H1 (cell line): ENCODE measurements around the gene PRRX2. TPM values are rescaled to one million over a fixed set of nuclear protein-coding genes. Genes with fewer than 3 reads are reported as not detected.

ENCODE experiments used
- CTCF ChIA-PET: fragments of 300-600 bp; sonication (Branson Sonifier 250); formaldehyde crosslinking; loops from one replicate; lab custom pipeline; 2021; ENCODE audit not compliant: partially characterized antibody; lab: Charles Lee
- POLR2A ChIA-PET: fragments of 300-600 bp; sonication (Branson Sonifier 250); formaldehyde crosslinking; loops from one replicate; lab custom pipeline; 2021; ENCODE audit warnings: inconsistent platforms; ENCODE audit not compliant: partially characterized antibody; lab: Charles Lee
- DNase-seq, 2 experiments: peaks; one replicate each; pipeline versions ENCODE4 v3.0.0 to v3.0.0-alpha.2; 2010 to 2022; ENCODE audit warnings: low spot score in 2 of 2, low read depth in 1 of 2, mixed read lengths in 1 of 2
- FAIRE-seq: peaks from 2 replicates; lab custom pipeline; 2011; peaks lifted over from hg19 to GRCh38; lab: Jason Lieb, UNC
- H2AFZ ChIP-seq: 2 replicates; pipeline ENCODE4 v1.8.1; 2012; ENCODE audit warnings: low read length, inconsistent platforms
- H2AK5ac ChIP-seq: 2 replicates; pipeline ENCODE4 v1.6.1; 2013; ENCODE audit warnings: low read depth, low read length
- H2BK120ac ChIP-seq: replicated peaks from 2 replicates; pipeline ENCODE3; 2013; ENCODE audit warnings: low read depth, low read length, inconsistent platforms
- H2BK12ac ChIP-seq: 2 replicates; pipeline ENCODE4 v1.6.1; 2013; ENCODE audit warnings: low read depth, low read length
- H2BK15ac ChIP-seq: 2 replicates; pipeline ENCODE4 v1.6.1; 2013; ENCODE audit warnings: low read length
- H2BK20ac ChIP-seq: 2 replicates; pipeline ENCODE4 v1.6.1; 2013; ENCODE audit warnings: low read length
- H2BK5ac ChIP-seq: 2 replicates; pipeline ENCODE4 v1.6.1; 2013; ENCODE audit warnings: low read depth, low read length
- H3K14ac ChIP-seq: 2 replicates; pipeline ENCODE4 v1.6.1; 2013; ENCODE audit warnings: inconsistent platforms; ENCODE audit not compliant: insufficient read length
- H3K18ac ChIP-seq: 2 replicates; pipeline ENCODE4 v1.6.1; 2013; ENCODE audit warnings: low read length; ENCODE audit errors: extremely low read depth
- H3K23ac ChIP-seq: 2 replicates; pipeline ENCODE4 v1.6.1; 2013; ENCODE audit warnings: inconsistent platforms; ENCODE audit not compliant: insufficient read length
- H3K23me2 ChIP-seq: 2 replicates; pipeline ENCODE4 v1.6.1; 2013; ENCODE audit warnings: low read depth, low read length
- H3K27ac ChIP-seq: 2 replicates; pipeline ENCODE4 v1.6.1; 2011; ENCODE audit warnings: low read depth, low read length, inconsistent platforms
- H3K27me3 ChIP-seq, 4 experiments: replicated peaks in 1 of 4; 1 replicate in 1 of 4; 2 replicates in 3 of 4; pipeline versions ENCODE4 v1.6.1 to v1.8.1; 2011 to 2013; ENCODE audit warnings: low read length in 3 of 4, mild to moderate bottlenecking in 3 of 4, inconsistent platforms in 2 of 4, mixed read lengths in 2 of 4, moderate library complexity in 1 of 4; ENCODE audit not compliant: control insufficient read depth in 3 of 4, insufficient read depth in 3 of 4; ENCODE audit errors: extremely low read depth in 1 of 4
- H3K36me3 ChIP-seq, 4 experiments: 2 replicates each; pipeline versions ENCODE4 v1.6.1 to v1.8.1; 2011 to 2013; ENCODE audit warnings: mild to moderate bottlenecking in 4 of 4, low read length in 3 of 4, moderate library complexity in 2 of 4, control low read depth in 1 of 4, inconsistent platforms in 1 of 4; ENCODE audit not compliant: insufficient read depth in 4 of 4, control insufficient read depth in 2 of 4
- H3K4ac ChIP-seq: replicated peaks from 2 replicates; pipeline ENCODE3; 2013; ENCODE audit warnings: low read length, low read depth, mixed read lengths, inconsistent platforms; ENCODE audit not compliant: insufficient read length
- H3K4me1 ChIP-seq, 4 experiments: replicated peaks in 1 of 4; 1 replicate in 1 of 4; 2 replicates in 3 of 4; pipeline versions ENCODE4 v1.6.1 to v1.8.1; 2011 to 2013; ENCODE audit warnings: low read length in 3 of 4, inconsistent platforms in 2 of 4, mixed read lengths in 1 of 4; ENCODE audit not compliant: insufficient read depth in 4 of 4, control insufficient read depth in 3 of 4
- H3K4me2 ChIP-seq, 2 experiments: 2 replicates each; pipeline versions ENCODE4 v1.6.1 to v1.8.1; 2011 to 2013; ENCODE audit warnings: low read depth in 2 of 2, low read length in 2 of 2, control low read depth in 1 of 2, inconsistent platforms in 1 of 2, mild to moderate bottlenecking in 1 of 2; ENCODE audit not compliant: insufficient read depth in 1 of 2
- H3K4me3 ChIP-seq, 4 experiments: fragments of 200-600, 300-600 bp in 1 of 4; sonication (generic), shearing (Covaris generic), sonication (Bioruptor Twin) in 1 of 4; 2 replicates each; pipeline versions ENCODE4 v1.5.1 to v1.8.1; 2011 to 2016; ENCODE audit warnings: low read length in 4 of 4, low read depth in 3 of 4, control low read depth in 2 of 4, inconsistent platforms in 2 of 4, mild to moderate bottlenecking in 2 of 4, mixed read lengths in 1 of 4, moderate library complexity in 1 of 4; ENCODE audit not compliant: insufficient read depth in 2 of 4; ENCODE audit errors: extremely low read depth in 1 of 4
- H3K56ac ChIP-seq: replicated peaks from 2 replicates; pipeline ENCODE3; 2013; ENCODE audit warnings: low read depth, mild to moderate bottlenecking, mixed read lengths, low read length, inconsistent platforms; ENCODE audit not compliant: insufficient read length
- H3K79me1 ChIP-seq: 2 replicates; pipeline ENCODE4 v1.6.1; 2013; ENCODE audit warnings: low read depth, low read length, control low read depth
- H3K79me2 ChIP-seq, 2 experiments: 2 replicates each; pipeline versions ENCODE4 v1.6.1 to v1.8.1; 2012 to 2013; ENCODE audit warnings: low read length in 2 of 2, mild to moderate bottlenecking in 2 of 2, inconsistent platforms in 1 of 2; ENCODE audit not compliant: insufficient read depth in 2 of 2, control insufficient read depth in 1 of 2
- H3K9ac ChIP-seq, 4 experiments: replicated peaks in 1 of 4; 1 replicate in 1 of 4; 2 replicates in 3 of 4; pipeline versions ENCODE4 v1.6.1 to v1.8.1; 2011 to 2013; ENCODE audit warnings: low read depth in 3 of 4, low read length in 3 of 4, control low read depth in 2 of 4, mild to moderate bottlenecking in 2 of 4, moderate library complexity in 2 of 4, inconsistent platforms in 1 of 4; ENCODE audit errors: extremely low read depth in 1 of 4
- H3K9me3 ChIP-seq, 2 experiments: 2 replicates each; pipeline versions ENCODE4 v1.6.1 to v1.8.1; 2012 to 2013; ENCODE audit warnings: mild to moderate bottlenecking in 2 of 2, moderate library complexity in 2 of 2, control low read depth in 1 of 2, inconsistent platforms in 1 of 2, low read depth in 1 of 2, low read length in 1 of 2, mixed read lengths in 1 of 2; ENCODE audit not compliant: insufficient read depth in 2 of 2
- H4K20me1 ChIP-seq, 2 experiments: replicated peaks in 1 of 2; 2 replicates each; pipeline versions ENCODE3 to v1.8.1; 2011 to 2013; ENCODE audit warnings: inconsistent platforms in 2 of 2, low read length in 2 of 2, mild to moderate bottlenecking in 1 of 2; ENCODE audit not compliant: insufficient read depth in 2 of 2, control insufficient read depth in 1 of 2
- H4K5ac ChIP-seq: 2 replicates; pipeline ENCODE4 v1.6.1; 2013; ENCODE audit warnings: low read length, low read depth, mixed read lengths, inconsistent platforms; ENCODE audit not compliant: insufficient read length
- H4K8ac ChIP-seq: 2 replicates; pipeline ENCODE4 v1.8.0; 2013; ENCODE audit warnings: mild to moderate bottlenecking, moderate library complexity, low read length, inconsistent platforms; ENCODE audit not compliant: insufficient read depth; ENCODE audit errors: extremely low read depth
- H4K91ac ChIP-seq: replicated peaks from 2 replicates; pipeline ENCODE3; 2013; ENCODE audit warnings: low read length, mixed read lengths, inconsistent platforms; ENCODE audit not compliant: insufficient read length
- CREB1 ChIP-seq: IDR thresholded peaks from 2 replicates; pipeline ENCODE4 v1.6.1; 2012; ENCODE audit warnings: inconsistent platforms
- POLR2A ChIP-seq, 2 experiments: IDR thresholded peaks; 1 replicate in 1 of 2; 2 replicates in 1 of 2; pipeline ENCODE4 v1.6.1; 2011; ENCODE audit warnings: low read depth in 2 of 2, low read length in 2 of 2, mild to moderate bottlenecking in 2 of 2; ENCODE audit errors: control extremely low read depth in 1 of 2
- RNF2 ChIP-seq: fragments of 200-900, 300-1000 bp; sonication (generic); IDR thresholded peaks from 2 replicates; pipeline ENCODE4 v1.7.1; 2016; ENCODE audit warnings: borderline replicate concordance, low read depth, mild to moderate bottlenecking, antibody characterized with exemption, low read length; ENCODE audit not compliant: poor library complexity, severe bottlenecking; ENCODE audit errors: missing control alignments
- WGBS, 2 experiments: shearing (Covaris generic) in 1 of 2; methylation state at CpG; one replicate each; pipeline versions ENCODE4 v1.1.6 to v1.1.7; 2013 to 2015; ENCODE audit warnings: low lambda C conversion rate in 2 of 2, mixed read lengths in 2 of 2, inconsistent platforms in 1 of 2, low coverage in 1 of 2, missing lambda C conversion rate in 1 of 2; ENCODE audit not compliant: insufficient replicate concordance in 2 of 2, insufficient coverage in 1 of 2, insufficient read length in 1 of 2; ENCODE audit errors: extremely low coverage in 1 of 2, missing lambda C conversion rate in 1 of 2; 5-methylcytosine and 5-hydroxymethylcytosine counted together
- polyA plus RNA-seq, 7 experiments: library from polyadenylated mRNA; depleted of rRNA in 3 of 7; stranded (reverse) in 5 of 7; unstranded in 2 of 7; fragments of >200 nt in 5 of 7; fragments of 200-250 nt in 2 of 7; gene quantifications; 1 replicate in 5 of 7; 2 replicates in 1 of 7; 4 replicates in 1 of 7; pipeline versions ENCODE4 v1.2.1 to v1.2.3, GENCODE V29; 2011 to 2013; ENCODE audit warnings: missing spikeins in 2 of 7, mixed read lengths in 2 of 7
- total RNA-seq: library from RNA; stranded (reverse); fragmentation: NEBNext Ultra II Directional; extraction: Animal tissue kit (Norgen Biotek cat#: 25700); gene quantifications from 2 replicates; pipeline ENCODE4 v1.2.1, GENCODE V29; 2021

The PRRX2 gene
- total and polyA plus RNA-seq, 2 of the 8 experiments (the other 6 are each of a cell fraction or from before 2014, with no cell fraction given), result 5.8 to 9.2 TPM

- H3K14ac ChIP-seq, result no peak overlapping the region
- no peak overlapping the region for H2AK5ac ChIP-seq
- no peak overlapping the region for H3K4ac ChIP-seq
- H2BK12ac ChIP-seq, result no peak overlapping the region
- no peak overlapping the region for H2BK15ac ChIP-seq
- FAIRE-seq, result no peak
- no peak overlapping the region for H3K4me2 ChIP-seq
- H3K4me3 ChIP-seq, result no peak overlapping the region
- H3K79me2 ChIP-seq, result peaks cover 40 to 64% of the 10 kb centered on the region in 2 experiments
- peaks cover 35% of the 10 kb centered on the region for H3K79me1 ChIP-seq
- no peak overlapping the region for H4K5ac ChIP-seq
- H2BK120ac ChIP-seq, result no peak overlapping the region
- DNase-seq, result no peak
- H3K36me3 ChIP-seq, result peaks cover 13 to 55% (median 29%) of the 10 kb centered on the region in 4 experiments
- no peak overlapping the region for H3K18ac ChIP-seq
- no peaks in the 10 kb centered on the region for H3K9me3 ChIP-seq
- H4K8ac ChIP-seq, result no peak overlapping the region
- H2BK5ac ChIP-seq, result no peak overlapping the region
- H3K9ac ChIP-seq, result no peak overlapping the region
- no peak overlapping the region for H2AFZ ChIP-seq
- H3K27me3 ChIP-seq, result no peaks in the 10 kb centered on the region
- no peak overlapping the region for H3K27ac ChIP-seq
- no peak overlapping the region for H2BK20ac ChIP-seq
- no peak overlapping the region for H4K91ac ChIP-seq
- H3K4me1 ChIP-seq, result peaks cover 5 to 12% (median 7%) of the 10 kb centered on the region in 4 experiments; a peak in 6 of 7 replicates
- H3K23ac ChIP-seq, result no peak overlapping the region
- no peak overlapping the region for H3K56ac ChIP-seq
- POLR2A ChIA-PET, result interaction anchor here (1.1 to 1.9 kb wide), 2 partner anchors 17 to 65 kb away, joined by 3 to 7 read pairs; no protein-coding TSS in a partner anchor
- H4K20me1 ChIP-seq, result peaks cover 51 to 75% of the 10 kb centered on the region in 2 experiments
- CTCF ChIA-PET, result interaction anchor here (1.2 to 4.4 kb wide), 4 partner anchors 10 to 500 kb away, joined by 3 to 18 read pairs (median 6); partner anchors contain the start of gene ASB6
- 91% methylated on average over 13 of the region's 13 CpGs; no CpG with 5 or more reads in 1 of the 2 experiments for WGBS, 2 experiments
- no peak for TF ChIP-seq CREB1
- no peak for TF ChIP-seq RNF2
- no peak for TF ChIP-seq POLR2A (IDR thresholded peaks at IDR 0.05; ENCODE audit: control extremely low read depth in 1 of 2, low read depth in 2 of 2, low read length in 2 of 2)
- H3K23me2 ChIP-seq, result 0 out of 2 replicates have a peak, but pooled peaks cover 1% of the 10 kb centered on the region
Measured at GRCh38 chr9:129632460-129632859, 33.0 kb upstream of the PRRX2 start.
